Mesenchymal stem cell (in vitro differentiated cells and primary cell): ENCODE measurements around the gene ASPDH.

Experiments
- DNase-seq: peaks from one replicate; pipeline ENCODE4 v3.0.0-alpha.2; 2013
- H2AFZ ChIP-seq: one replicate; pipeline ENCODE4 v1.6.1; 2013; ENCODE audit warnings: low read depth, mild to moderate bottlenecking, control low read depth, inconsistent platforms, low read length, moderate library complexity
- H2AK5ac ChIP-seq: 2 replicates; pipeline ENCODE4 v1.6.1; 2013; ENCODE audit warnings: low read length, moderate library complexity, mild to moderate bottlenecking, inconsistent platforms; ENCODE audit not compliant: severe bottlenecking
- H2BK120ac ChIP-seq: one replicate; pipeline ENCODE4 v1.6.1; 2013; ENCODE audit warnings: low read depth, mild to moderate bottlenecking, inconsistent platforms, low read length, moderate library complexity
- H2BK12ac ChIP-seq, 2 experiments: one replicate each; pipeline ENCODE4 v1.6.1; 2013; ENCODE audit warnings: inconsistent platforms in 2 of 2, low read length in 2 of 2, mild to moderate bottlenecking in 2 of 2, moderate library complexity in 2 of 2, control low read depth in 1 of 2
- H2BK15ac ChIP-seq: one replicate; pipeline ENCODE4 v1.6.1; 2013; ENCODE audit warnings: mild to moderate bottlenecking, low read depth, inconsistent platforms; ENCODE audit not compliant: poor library complexity, severe bottlenecking
- H2BK5ac ChIP-seq: 2 replicates; pipeline ENCODE4 v1.6.1; 2013; ENCODE audit warnings: low read depth, mild to moderate bottlenecking, low read length, control low read depth, inconsistent platforms; ENCODE audit not compliant: poor library complexity, severe bottlenecking
- H3K14ac ChIP-seq, 2 experiments: one replicate each; pipeline ENCODE4 v1.6.1; 2013; ENCODE audit warnings: inconsistent platforms in 2 of 2, low read length in 2 of 2, control low read depth in 1 of 2, mild to moderate bottlenecking in 1 of 2, moderate library complexity in 1 of 2
- H3K18ac ChIP-seq, 2 experiments: one replicate each; pipeline ENCODE4 v1.6.1; 2013; ENCODE audit warnings: inconsistent platforms in 2 of 2, low read length in 2 of 2, control low read depth in 1 of 2, low read depth in 1 of 2, mild to moderate bottlenecking in 1 of 2
- H3K23ac ChIP-seq, 2 experiments: one replicate each; pipeline ENCODE4 v1.6.1; 2013; ENCODE audit warnings: inconsistent platforms in 2 of 2, low read length in 2 of 2, mild to moderate bottlenecking in 2 of 2, moderate library complexity in 2 of 2, control low read depth in 1 of 2
- H3K27ac ChIP-seq: 2 replicates; pipeline ENCODE4 v1.5.1; 2013; ENCODE audit warnings: mild to moderate bottlenecking, moderate library complexity, low read length, control low read depth, inconsistent platforms; ENCODE audit not compliant: poor library complexity, severe bottlenecking
- H3K27me3 ChIP-seq, 2 experiments: 2 replicates each; pipeline versions ENCODE4 v1.6.1 to v1.7.0; 2013; ENCODE audit warnings: low read length in 2 of 2, mild to moderate bottlenecking in 2 of 2, moderate library complexity in 2 of 2, control low read depth in 1 of 2, inconsistent platforms in 1 of 2; ENCODE audit not compliant: control insufficient read depth in 1 of 2, insufficient read depth in 1 of 2
- H3K36me3 ChIP-seq, 2 experiments: 2 replicates each; pipeline versions ENCODE4 v1.6.1 to v1.7.0; 2013; ENCODE audit warnings: low read length in 2 of 2, control low read depth in 1 of 2, inconsistent platforms in 1 of 2, low read depth in 1 of 2, mild to moderate bottlenecking in 1 of 2; ENCODE audit not compliant: insufficient read depth in 2 of 2, control insufficient read depth in 1 of 2
- H3K4ac ChIP-seq, 2 experiments: one replicate each; pipeline ENCODE4 v1.6.1; 2013; ENCODE audit warnings: inconsistent platforms in 2 of 2, low read length in 2 of 2, mild to moderate bottlenecking in 2 of 2, moderate library complexity in 2 of 2, control low read depth in 1 of 2, low read depth in 1 of 2
- H3K4me1 ChIP-seq: 2 replicates; pipeline ENCODE4 v1.6.1; 2013; ENCODE audit warnings: low read depth, low read length, control low read depth; ENCODE audit not compliant: control insufficient read depth, insufficient read depth
- H3K4me2 ChIP-seq: 2 replicates; pipeline ENCODE4 v1.6.1; 2013; ENCODE audit warnings: low read length, mild to moderate bottlenecking, inconsistent platforms; ENCODE audit not compliant: poor library complexity, severe bottlenecking
- H3K4me3 ChIP-seq, 2 experiments: 2 replicates each; pipeline versions ENCODE4 v1.5.1 to v1.7.0; 2013; ENCODE audit warnings: low read length in 2 of 2, mild to moderate bottlenecking in 2 of 2, control low read depth in 1 of 2, low read depth in 1 of 2; ENCODE audit not compliant: insufficient read depth in 1 of 2
- H3K79me1 ChIP-seq: replicated peaks from 2 replicates; pipeline ENCODE4 v1.6.1; 2013; ENCODE audit warnings: mild to moderate bottlenecking, control low read depth, low read length, inconsistent platforms; ENCODE audit not compliant: poor library complexity, severe bottlenecking
- H3K9ac ChIP-seq: 2 replicates; pipeline ENCODE4 v1.7.0; 2013; ENCODE audit warnings: mild to moderate bottlenecking, low read length, moderate library complexity
- H3K9me3 ChIP-seq: 2 replicates; pipeline ENCODE4 v1.7.0; 2013; ENCODE audit warnings: mild to moderate bottlenecking, low read length; ENCODE audit not compliant: control insufficient read depth
- H4K8ac ChIP-seq: one replicate; pipeline ENCODE4 v1.6.1; 2013; ENCODE audit warnings: inconsistent platforms, mild to moderate bottlenecking, low read length, moderate library complexity
- H4K91ac ChIP-seq: one replicate; pipeline ENCODE4 v1.6.1; 2013; ENCODE audit warnings: mild to moderate bottlenecking, low read length, inconsistent platforms
- WGBS: methylation state at CpG from one replicate; pipeline ENCODE4 v1.1.7; 2013; ENCODE audit warnings: mixed read lengths; 5-methylcytosine and 5-hydroxymethylcytosine counted together

The ASPDH gene

DNA sequence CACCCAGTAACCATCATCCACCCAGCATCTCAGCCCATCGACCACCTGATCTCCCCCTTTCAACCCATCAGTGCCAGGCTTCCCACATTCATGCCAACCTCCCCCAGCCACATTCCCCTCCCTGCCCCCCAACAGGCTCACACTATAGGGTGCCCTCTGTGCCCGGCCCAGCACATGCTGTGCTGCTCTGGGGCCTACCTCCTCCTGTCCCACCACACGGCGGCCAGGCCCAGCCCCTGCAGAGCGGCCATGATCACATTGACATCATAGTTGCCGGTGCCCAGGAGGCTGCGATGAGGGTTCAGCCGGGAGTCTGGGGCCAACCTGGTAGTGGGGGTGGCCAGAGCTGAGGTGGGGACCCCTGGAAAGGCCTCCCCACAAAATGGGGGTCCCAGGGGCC lies 6.3 kb downstream of the ASPDH start:
- no peak overlapping the region for H2BK15ac ChIP-seq
- peaks cover 0 to 19% of the 10 kb centered on the region in 2 experiments for H3K36me3 ChIP-seq
- H2BK12ac ChIP-seq = no peak overlapping the region

DNA sequence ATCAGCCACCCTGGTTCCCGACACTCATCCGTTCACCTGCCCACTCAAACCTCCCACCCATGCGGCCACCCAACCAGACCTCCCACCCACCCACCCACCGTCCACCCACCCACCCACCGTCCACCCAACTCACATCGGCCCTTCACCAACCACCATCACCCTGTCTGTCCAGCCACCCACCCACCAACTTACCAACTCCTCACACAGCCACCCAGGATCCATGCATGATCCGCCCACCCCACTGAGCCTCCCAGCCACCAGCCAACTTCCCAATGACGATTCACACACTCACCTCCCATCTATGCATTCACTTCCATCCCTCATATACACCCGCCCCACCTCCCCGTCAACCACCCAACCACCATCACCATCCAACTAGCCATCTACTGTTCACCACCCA lies 7.0 kb downstream of the ASPDH start:
- Histone ChIP-seq H3K79me1 (peaks cover 10% of the 10 kb centered on the region), H2BK15ac (no peak overlapping the region), H3K4me2 (no peak overlapping the region), H3K4me3 (no peak overlapping the region), H2BK120ac (no peak overlapping the region), H3K14ac (no peak overlapping the region), H3K4ac (no peak overlapping the region), H4K8ac (no peak overlapping the region), H2AFZ (no peak overlapping the region), H4K91ac (no peak overlapping the region), H3K23ac (no peak overlapping the region), H3K27me3 (peaks cover 0 to under 1% of the 10 kb centered on the region in 2 experiments), H3K9me3 (no peaks in the 10 kb centered on the region), H2AK5ac (no peak overlapping the region), H3K9ac (no peak overlapping the region), H2BK12ac (no peak overlapping the region), H2BK5ac (no peak overlapping the region), H3K36me3 (peaks cover 0 to 19% of the 10 kb centered on the region in 2 experiments), H3K4me1 (peaks cover 22% of the 10 kb centered on the region), H3K27ac (no peak overlapping the region), H3K18ac (no peak overlapping the region)
- 96% methylated on average over 7 of the region's 10 CpGs for WGBS
- DNase-seq = no peak

More for the DNA sequence above, 6.3 kb downstream of the ASPDH start:
- H2BK120ac ChIP-seq = no peak overlapping the region
- WGBS = 97% methylated on average over 8 of the region's 8 CpGs
- H3K79me1 ChIP-seq = peaks cover 10% of the 10 kb centered on the region
- H2BK5ac ChIP-seq = no peak overlapping the region
- H2AK5ac ChIP-seq = no peak overlapping the region
- H3K4me2 ChIP-seq = no peak overlapping the region
- no peak overlapping the region for H4K8ac ChIP-seq
- no peak for DNase-seq
- no peaks in the 10 kb centered on the region for H3K9me3 ChIP-seq
- no peak overlapping the region for H4K91ac ChIP-seq
- H3K4me1 ChIP-seq = peaks cover 22% of the 10 kb centered on the region
- no peak overlapping the region for H3K14ac ChIP-seq
- no peak overlapping the region for H3K18ac ChIP-seq
- H3K27ac ChIP-seq = no peak overlapping the region
- no peak overlapping the region for H3K4me3 ChIP-seq
- no peak overlapping the region for H2AFZ ChIP-seq
- no peak overlapping the region for H3K9ac ChIP-seq
- H3K23ac ChIP-seq = no peak overlapping the region
- no peaks in the 10 kb centered on the region for H3K27me3 ChIP-seq
- no peak overlapping the region for H3K4ac ChIP-seq

- H2BK12ac ChIP-seq = no peak overlapping the region
- no peak overlapping the region for H3K9ac ChIP-seq
These were observed 7.7 kb downstream of the ASPDH start for GRCh38 chr19:50505856-50506611.

GRCh38 chr19:50501568-50502475 lies 11.9 kb downstream of the ASPDH start:
- no peaks in the 10 kb centered on the region for H3K9me3 ChIP-seq
- H2BK15ac ChIP-seq = no peak overlapping the region
- H3K9ac ChIP-seq = no peak overlapping the region
- H2AFZ ChIP-seq = no peak overlapping the region
- H2BK12ac ChIP-seq = no peak overlapping the region
- no peaks in the 10 kb centered on the region for H3K79me1 ChIP-seq
- H3K14ac ChIP-seq = no peak overlapping the region
- peaks cover 0 to 17% of the 10 kb centered on the region in 2 experiments for H3K36me3 ChIP-seq
- H3K18ac ChIP-seq = no peak overlapping the region
- no peak overlapping the region for H2BK120ac ChIP-seq
- H3K4me1 ChIP-seq = peaks cover 5% of the 10 kb centered on the region
- no peak overlapping the region for H3K27ac ChIP-seq
- 86% methylated on average over 25 of the region's 25 CpGs for WGBS
- H2AK5ac ChIP-seq = no peak overlapping the region
- H2BK5ac ChIP-seq = no peak overlapping the region
- DNase-seq = no peak
- no peak overlapping the region for H3K4me3 ChIP-seq
- no peak overlapping the region for H4K91ac ChIP-seq
- no peak overlapping the region for H4K8ac ChIP-seq
- H3K4ac ChIP-seq = no peak overlapping the region
- H3K27me3 ChIP-seq = peaks cover 4 to 44% of the 10 kb centered on the region in 2 experiments
- H3K23ac ChIP-seq = no peak overlapping the region
- no peak overlapping the region for H3K4me2 ChIP-seq

More at GRCh38 chr19:50505856-50506611, 7.7 kb downstream of the ASPDH start:
- Histone ChIP-seq H2BK120ac (no peak overlapping the region), H3K36me3 (peaks cover 0 to 19% of the 10 kb centered on the region in 2 experiments), H2AK5ac (no peak overlapping the region), H4K8ac (peak overlapping the region; percentile 41), H2AFZ (no peak overlapping the region), H2BK15ac (no peak overlapping the region), H3K4me2 (no peak overlapping the region), H3K27me3 (peaks cover 0 to 7% of the 10 kb centered on the region in 2 experiments), H3K4ac (no peak overlapping the region), H3K18ac (no peak overlapping the region), H3K14ac (no peak overlapping the region), H3K9me3 (no peaks in the 10 kb centered on the region), H3K4me3 (no peak overlapping the region), H2BK5ac (no peak overlapping the region), H3K4me1 (peaks cover 19% of the 10 kb centered on the region), H3K27ac (no peak overlapping the region), H3K23ac (no peak overlapping the region), H4K91ac (no peak overlapping the region), H3K79me1 (peaks cover 10% of the 10 kb centered on the region)
- no peak for DNase-seq
- WGBS = 91% methylated on average over 21 of the region's 30 CpGs
